Esophagus squamous epithelium (tissue), 4 donors: ENCODE data around the gene TMEM26.

Source experiments
- CTCF ChIP-seq, 6 experiments: fragments of 450-650 bp in 4 of 6; fragments of 200-600 bp in 2 of 6; sonication (generic) in 2 of 6; IDR thresholded peaks; one replicate each; pipeline ENCODE4 v1.5.1; 2016 to 2019; ENCODE audit warnings: antibody characterized with exemption in 6 of 6, mild to moderate bottlenecking in 4 of 6, moderate library complexity in 4 of 6
- POLR2A ChIP-seq, 4 donors: fragments of 450-650 bp; IDR thresholded peaks; one replicate each; pipeline ENCODE4 v1.6.1; 2017; ENCODE audit warnings: antibody characterized with exemption in 4 of 4, mild to moderate bottlenecking in 4 of 4, moderate library complexity in 3 of 4

DNA sequence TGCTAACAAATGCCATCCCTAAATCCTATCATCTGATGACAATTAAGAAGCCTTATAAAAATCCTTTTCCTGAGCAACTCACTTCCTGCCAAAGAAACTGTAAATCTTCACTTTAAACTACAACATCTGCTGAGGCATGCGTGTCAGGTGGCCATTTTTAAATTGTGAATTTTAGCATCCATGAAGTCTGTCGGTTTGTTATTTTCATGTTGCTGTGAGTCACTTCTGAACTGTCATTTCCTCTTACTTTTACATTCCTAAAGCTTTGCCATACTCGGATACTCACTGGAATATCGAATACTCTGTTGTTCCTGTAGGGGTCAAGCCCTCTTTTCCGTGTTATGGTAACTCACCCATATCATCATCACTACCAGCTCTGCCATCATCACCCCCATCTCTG is 34.3 kb upstream of the TMEM26 start:
- no peak for TF ChIP-seq POLR2A (IDR thresholded peaks at IDR 0.05)
- no peak for TF ChIP-seq CTCF (IDR thresholded peaks at IDR 0.05)
